ENCODE results near the gene PCED1B.

Gene PCED1B

GRCh38 chr12:47033081-47033480 lies 46.3 kb upstream of the PCED1B start:
- TF ChIP-seq CSDC2 (CRISPR knock-in tag; IDR thresholded peaks at IDR 0.05): no peak
- TF ChIP-seq ZNF8 (CRISPR knock-in tag; IDR thresholded peaks at IDR 0.05): no peak
- no peak for TF ChIP-seq ZFP30 (CRISPR knock-in tag; IDR thresholded peaks at IDR 0.05)
- no peak for TF ChIP-seq RARB (CRISPR knock-in tag; IDR thresholded peaks at IDR 0.05)
- no peak for TF ChIP-seq BACH2 (CRISPR knock-in tag; IDR thresholded peaks at IDR 0.05; ENCODE audit: borderline replicate concordance)
- no peak for TF ChIP-seq ZNF565 (CRISPR knock-in tag; conservative IDR thresholded peaks at IDR 0.05; ENCODE audit: low read depth)
- no peak for TF ChIP-seq TOX (CRISPR knock-in tag; IDR thresholded peaks at IDR 0.05; ENCODE audit: borderline replicate concordance)
- TF ChIP-seq ZFP3 (CRISPR knock-in tag; IDR thresholded peaks at IDR 0.05): no peak
- TF ChIP-seq ESRRG (CRISPR knock-in tag; IDR thresholded peaks at IDR 0.05): no peak
- TF ChIP-seq OSR1 (CRISPR knock-in tag; IDR thresholded peaks at IDR 0.05): no peak
- peak; percentile 60 for ATAC-seq

- TF ChIP-seq TCF4 (CRISPR knock-in tag; IDR thresholded peaks at IDR 0.05; ENCODE audit: borderline replicate concordance): no peak
- TF ChIP-seq TOX (CRISPR knock-in tag; IDR thresholded peaks at IDR 0.05; ENCODE audit: borderline replicate concordance): no peak
- ATAC-seq: peak; percentile 33; the same call in 2 of the 3 replicates
Measured at GRCh38 chr12:47033789-47034555, 45.4 kb upstream of the PCED1B start.

- TF ChIP-seq GLIS3 (CRISPR knock-in tag; IDR thresholded peaks at IDR 0.05) (no peak), CSRNP3 (CRISPR knock-in tag; IDR thresholded peaks at IDR 0.05) (no peak), ZFP30 (CRISPR knock-in tag; IDR thresholded peaks at IDR 0.05) (no peak), TSHZ2 (CRISPR knock-in tag; IDR thresholded peaks at IDR 0.05) (no peak), RARB (CRISPR knock-in tag; IDR thresholded peaks at IDR 0.05) (no peak)
- no peak for ATAC-seq
Measured at GRCh38 chr12:47034661-47035060, 44.8 kb upstream of the PCED1B start.

GRCh38 chr12:47035484-47035883 lies 43.9 kb upstream of the PCED1B start:
- ATAC-seq: no peak
- no peak for TF ChIP-seq POU6F1 (CRISPR knock-in tag; IDR thresholded peaks at IDR 0.05; ENCODE audit: borderline replicate concordance, low read depth)
- no peak for TF ChIP-seq PPARA (CRISPR knock-in tag; IDR thresholded peaks at IDR 0.05; ENCODE audit: borderline replicate concordance)
- TF ChIP-seq CSDC2 (CRISPR knock-in tag; IDR thresholded peaks at IDR 0.05): no peak
- no peak for TF ChIP-seq ARNTL (CRISPR knock-in tag; IDR thresholded peaks at IDR 0.05; ENCODE audit: borderline replicate concordance, low read depth)
- TF ChIP-seq BACH2 (CRISPR knock-in tag; IDR thresholded peaks at IDR 0.05; ENCODE audit: borderline replicate concordance): no peak
- TF ChIP-seq PATZ1 (CRISPR knock-in tag; IDR thresholded peaks at IDR 0.05; ENCODE audit: borderline replicate concordance): no peak
- no peak for TF ChIP-seq ZFP30 (CRISPR knock-in tag; IDR thresholded peaks at IDR 0.05)
- TF ChIP-seq GLIS3 (CRISPR knock-in tag; IDR thresholded peaks at IDR 0.05): no peak
